HG02981 (cell line): ENCODE data around the gene AGL.
"Not testable (repeated sequence)": the region's sequence is repeated elsewhere in the genome, so short reads cannot be mapped to it uniquely, and the experiment has no call there.

ENCODE experiments used
- ATAC-seq: cut with Tn5 transposase; IDR thresholded peaks from one replicate; pipeline ENCODE4 v1.9.1; 2021; ENCODE audit warnings: mild to moderate bottlenecking, moderate library complexity; ENCODE audit not compliant: unreplicated experiment

AGL gene

GRCh38 chr1:99849744-99850458 lies at the start of gene AGL:
AGL (plus strand) TSS chr1:99850361; CDS start chr1:99851043, 682 bp downstream.
- ATAC-seq: peak; percentile 99

DNA sequence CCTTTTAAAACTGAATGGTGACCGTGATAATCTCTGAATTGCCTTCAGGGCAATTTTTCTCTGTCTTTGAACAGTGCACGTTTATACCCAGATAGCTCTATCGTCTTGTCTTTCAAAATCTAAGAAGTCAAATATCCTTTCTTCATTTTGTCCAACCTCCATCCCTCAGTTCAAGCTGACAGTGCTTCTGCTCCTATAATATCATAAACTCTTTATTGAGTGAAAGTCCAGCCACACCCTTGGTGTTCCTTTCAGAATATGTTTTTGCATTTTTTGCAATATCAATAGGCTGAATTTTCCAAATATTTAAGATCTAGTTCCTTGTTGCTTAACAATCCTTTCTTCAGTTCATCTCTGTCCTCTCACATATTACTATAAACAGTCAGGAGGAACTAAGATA lies 48.6 kb upstream of the AGL start:
- ATAC-seq: no peak

DNA sequence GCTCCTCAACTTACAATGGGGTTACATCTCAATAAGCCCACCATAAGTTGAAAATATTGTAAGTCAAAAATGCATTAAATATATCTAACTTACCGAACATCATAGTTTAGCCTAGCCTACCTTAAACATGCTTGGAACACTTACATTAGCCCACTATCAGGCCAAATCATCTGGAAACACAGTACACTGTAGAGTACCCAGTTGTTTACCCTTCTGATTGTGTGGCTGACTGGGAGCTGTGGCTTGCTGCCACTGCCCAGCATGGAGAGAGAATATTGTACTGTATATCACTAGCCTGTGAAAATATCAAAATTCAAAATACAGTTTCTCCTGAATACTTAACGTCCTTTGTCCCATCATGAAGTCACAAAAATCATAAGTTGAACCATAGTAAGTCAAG lies 43.3 kb upstream of the AGL start:
- no peak for ATAC-seq

DNA sequence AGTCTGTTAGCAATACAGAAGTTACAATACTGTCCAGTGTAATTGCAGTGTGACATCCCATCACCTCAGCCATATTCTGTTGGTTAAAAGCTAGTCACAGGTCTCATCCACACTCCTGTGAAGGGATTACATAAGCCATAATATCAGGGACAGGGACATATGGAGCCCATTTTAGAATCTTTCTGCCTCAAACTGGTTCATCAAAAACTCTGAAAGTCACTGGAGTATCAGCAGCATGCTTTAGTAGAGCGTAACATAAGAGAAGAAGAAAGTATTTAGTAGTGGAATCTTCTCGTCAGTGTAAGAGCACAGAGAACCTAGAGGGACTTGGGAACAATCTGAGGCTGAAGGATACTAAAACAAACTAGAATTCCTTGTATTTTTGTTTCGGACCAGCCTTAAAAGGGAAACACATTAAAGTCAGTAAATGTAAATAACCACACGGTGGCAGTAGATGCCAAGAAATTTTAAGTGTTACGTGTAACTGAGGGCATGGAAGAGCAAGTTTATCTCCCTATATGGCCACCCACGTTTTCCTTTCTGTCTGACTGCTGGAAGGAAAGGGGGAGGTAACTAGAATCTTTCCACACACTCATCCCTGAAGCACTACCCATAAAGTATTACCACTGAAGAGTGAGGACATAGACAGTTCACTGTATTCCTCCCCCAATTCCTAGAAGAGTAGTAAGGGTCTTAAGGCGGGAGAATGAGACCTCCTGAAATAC lies 41.6 kb upstream of the AGL start:
- peak; percentile 81 for ATAC-seq

GRCh38 chr1:99811075-99811474 lies 39.1 kb upstream of the AGL start:
- ATAC-seq: no peak

GRCh38 chr1:99811747-99812146 lies 38.4 kb upstream of the AGL start:
- no peak for ATAC-seq

DNA sequence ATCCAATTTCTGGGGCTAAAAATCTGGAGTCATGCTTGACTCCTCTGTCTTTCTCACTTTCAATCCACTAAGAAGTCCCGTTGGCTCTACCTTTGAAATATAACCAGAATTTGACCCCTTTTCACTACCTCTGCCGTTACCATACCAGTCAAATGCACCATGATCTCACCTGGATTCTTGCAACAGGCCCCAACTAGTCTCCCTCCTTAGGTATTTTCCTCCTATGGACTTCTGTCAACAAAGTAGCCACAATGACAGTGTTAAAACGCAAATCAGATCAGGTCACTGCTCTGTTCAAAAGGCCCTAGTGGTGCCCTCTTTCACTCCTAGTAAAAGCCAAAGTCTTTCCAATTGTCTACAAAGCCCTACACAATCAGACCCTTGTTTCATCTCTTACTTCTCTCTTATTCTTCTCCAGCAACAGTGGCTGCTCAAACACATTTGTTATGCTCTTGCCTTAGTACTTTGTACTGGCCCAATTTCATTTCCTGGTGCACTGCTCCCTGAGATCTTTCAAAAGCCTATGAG lies 35.7 kb upstream of the AGL start:
- no peak for ATAC-seq

GRCh38 chr1:99816656-99817055 lies 33.5 kb upstream of the AGL start:
- ATAC-seq: no peak

DNA sequence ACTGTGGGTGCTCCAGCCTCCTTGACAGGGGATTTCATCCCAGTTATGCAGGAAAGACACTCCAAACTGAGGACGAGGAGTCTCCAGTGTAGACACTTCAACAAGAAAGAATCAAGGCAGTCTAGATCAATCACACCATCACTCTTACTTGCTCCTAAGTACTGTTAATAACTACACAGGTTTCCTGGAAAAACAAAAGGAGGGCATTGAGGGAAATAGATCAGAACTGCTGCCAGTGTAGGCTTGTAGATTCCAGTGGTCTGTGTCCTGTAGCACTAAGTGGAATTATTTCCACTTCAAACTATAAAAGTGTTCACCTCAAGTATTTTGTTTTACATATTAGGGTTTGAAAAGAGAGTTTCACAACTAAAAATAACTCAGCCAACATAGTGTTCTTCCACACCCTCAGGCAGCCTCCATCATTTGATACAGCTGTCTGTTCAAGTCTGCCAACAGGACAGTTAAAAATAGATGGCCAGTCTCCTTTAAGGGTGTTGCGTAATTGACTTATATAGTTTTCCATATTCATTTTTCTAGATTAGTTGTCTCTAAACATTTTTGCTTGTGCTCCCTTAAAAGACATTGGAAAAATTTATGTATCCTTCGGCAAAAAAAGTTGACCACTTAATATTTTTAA lies 32.0 kb upstream of the AGL start:
- no peak for ATAC-seq

DNA sequence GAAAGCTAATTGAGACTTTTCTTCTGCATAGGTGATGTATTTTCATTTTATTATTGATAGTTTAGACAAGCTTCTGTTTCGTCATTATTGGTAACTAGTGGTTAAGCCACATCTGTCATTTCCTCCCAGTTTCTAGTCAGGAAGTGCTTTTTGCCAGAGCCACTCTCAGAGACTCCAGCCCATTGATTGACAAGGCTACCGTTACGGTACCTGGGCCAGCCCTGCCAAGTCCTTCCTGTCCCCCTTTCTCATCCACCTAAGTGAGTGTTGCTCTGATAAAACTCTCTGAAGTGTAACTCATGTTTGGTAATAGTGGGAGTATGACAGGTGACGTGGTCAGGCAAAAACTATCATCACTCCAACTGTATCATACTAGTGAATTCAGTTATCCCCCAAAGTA lies 29.6 kb upstream of the AGL start:
- peak; percentile 95 for ATAC-seq

DNA sequence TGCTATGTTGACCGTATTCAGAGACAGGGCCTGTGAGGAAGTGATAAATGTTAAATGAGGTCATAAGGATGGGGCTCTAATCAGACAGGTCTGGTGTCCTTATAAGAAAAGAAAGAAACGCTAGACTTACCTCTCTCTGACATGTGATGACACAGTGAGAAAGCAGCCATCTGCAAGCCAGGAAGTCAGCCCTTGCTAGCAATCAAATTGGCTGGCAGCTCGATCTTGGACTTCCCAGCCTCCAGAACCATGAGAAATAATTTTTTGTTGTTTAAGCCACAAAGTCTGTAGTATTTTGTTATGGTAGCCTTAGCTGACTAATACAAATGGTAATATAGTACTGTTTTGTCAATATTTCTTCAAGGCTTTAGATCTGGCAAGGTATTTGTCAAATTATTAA lies 25.1 kb upstream of the AGL start:
- ATAC-seq: no peak

DNA sequence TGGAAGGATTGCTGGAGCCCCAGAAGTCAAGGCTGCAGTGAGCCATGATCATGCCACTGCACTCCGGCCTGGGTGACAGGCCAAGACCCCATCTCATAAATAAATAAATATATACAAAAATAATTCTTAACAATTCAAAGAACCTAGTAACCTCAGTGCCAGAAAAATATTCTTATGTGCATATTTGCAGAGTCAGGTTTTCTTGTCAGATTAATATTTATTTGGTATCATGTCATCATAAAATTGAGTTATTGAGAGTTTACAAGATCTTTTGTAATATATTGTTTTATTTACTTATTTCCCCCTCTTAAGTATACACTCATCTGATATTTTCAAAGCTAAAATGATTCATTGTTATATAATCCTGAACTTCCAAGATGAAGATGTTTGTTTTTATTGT lies 24.5 kb upstream of the AGL start:
- no peak for ATAC-seq

DNA sequence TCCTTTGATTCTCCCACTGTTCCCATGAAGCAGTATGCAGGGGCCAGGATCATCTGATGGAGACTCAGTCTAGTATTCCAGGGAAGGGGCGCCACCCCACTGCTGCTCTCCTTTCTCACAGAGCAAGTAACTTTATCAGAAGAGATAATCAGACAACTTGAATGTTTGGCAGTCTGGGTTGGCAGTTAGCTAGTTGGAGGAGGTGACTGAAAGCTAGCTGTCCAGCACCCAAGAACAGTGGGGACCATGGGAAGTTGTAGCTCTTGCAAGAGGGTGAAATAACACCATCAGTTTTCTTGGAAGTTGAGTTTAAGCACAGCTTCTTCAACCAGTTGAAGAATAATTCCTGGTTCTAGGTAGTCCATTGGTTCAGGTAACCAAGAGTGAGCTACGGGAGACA lies 22.2 kb upstream of the AGL start:
- ATAC-seq: no peak

- no peak for ATAC-seq
These were observed 20.9 kb upstream of the AGL start for GRCh38 chr1:99829269-99829668.

DNA sequence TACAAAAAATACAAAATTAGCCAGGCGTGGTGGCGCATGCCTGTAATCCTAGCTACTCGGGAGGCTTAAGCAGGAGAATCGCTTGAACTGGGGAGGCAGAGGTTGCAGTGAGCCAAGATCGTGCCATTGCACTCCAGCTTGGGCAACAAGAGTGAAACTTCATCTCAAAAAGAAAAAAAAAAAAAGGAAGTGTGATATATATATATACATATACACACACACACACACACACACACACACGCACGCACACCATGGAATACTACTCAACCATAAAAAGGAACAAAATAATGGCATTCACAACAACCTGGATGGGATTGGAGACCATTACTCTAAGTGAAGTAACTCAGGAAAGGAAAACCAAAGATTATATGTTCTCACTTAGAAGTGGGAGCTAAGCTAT lies 16.2 kb upstream of the AGL start:
- not testable (repeated sequence) for ATAC-seq

DNA sequence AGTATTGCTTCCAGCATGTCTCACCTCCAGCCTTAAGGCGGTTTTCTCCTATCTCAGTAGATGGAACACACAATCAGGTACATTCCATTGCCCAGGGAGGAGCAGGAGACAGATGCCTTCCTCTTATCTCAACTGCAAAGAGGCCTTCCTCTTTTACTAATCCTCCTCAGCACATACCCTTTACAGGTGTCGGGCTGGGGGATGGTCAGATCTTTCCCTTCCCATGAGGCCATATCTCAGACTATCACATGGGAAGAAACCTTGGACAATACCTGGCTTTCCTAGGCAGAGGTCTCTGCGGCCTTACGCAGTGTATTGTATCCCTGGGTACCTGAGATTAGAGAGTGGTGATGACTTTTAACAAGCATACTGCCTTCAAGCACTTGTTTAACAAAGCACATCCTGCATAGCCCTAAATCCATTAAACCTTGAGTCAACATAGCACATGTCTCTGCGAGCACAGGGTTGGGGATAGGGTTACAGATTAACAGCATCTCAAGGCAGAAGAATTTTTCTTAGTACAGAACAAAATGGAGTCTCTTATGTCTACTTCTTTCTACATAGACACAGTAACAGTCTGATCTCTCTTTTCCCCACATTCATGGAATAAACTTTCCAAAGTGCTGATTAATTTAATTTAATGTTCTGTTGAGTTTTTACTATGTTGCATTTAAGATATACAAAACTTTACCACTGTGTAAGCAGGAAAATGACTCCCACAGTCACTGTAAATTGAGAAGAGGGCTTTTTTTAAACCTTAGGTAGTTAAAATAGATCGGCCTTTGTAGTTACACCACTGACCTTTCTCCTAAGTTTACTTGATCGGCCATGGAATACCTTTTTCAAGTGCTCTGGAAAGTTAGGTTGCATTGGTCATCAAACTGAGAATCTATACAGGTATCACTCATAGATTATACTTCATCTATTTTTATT lies 13.7 kb upstream of the AGL start:
- not testable (repeated sequence) for ATAC-seq

GRCh38 chr1:99840353-99840752 lies 9.8 kb upstream of the AGL start:
- ATAC-seq: not testable (repeated sequence)

GRCh38 chr1:99843760-99844159 lies 6.4 kb upstream of the AGL start:
- ATAC-seq: no peak

- ATAC-seq: not testable (repeated sequence)
These were observed 5.0 kb upstream of the AGL start for GRCh38 chr1:99845201-99845600.

DNA sequence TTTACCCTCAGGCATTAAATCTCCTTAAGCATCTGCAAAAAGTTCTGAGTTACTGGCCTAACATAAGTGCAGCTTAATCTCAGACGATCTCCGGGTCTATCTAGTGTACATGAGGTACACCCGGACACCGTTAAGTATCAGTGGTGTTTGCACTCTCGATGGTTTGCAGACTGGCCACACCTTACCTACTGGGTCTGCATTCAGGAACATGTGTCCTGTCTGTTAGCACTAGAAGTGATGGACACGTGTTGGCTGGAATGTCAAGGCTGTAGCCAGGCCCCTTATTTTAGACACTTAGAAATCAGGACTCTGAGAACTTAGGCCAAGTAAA lies 783 bp upstream of the AGL start:
- ATAC-seq: peak; percentile 3
